ENCODE measurements around the gene ATP9B. TPM values are rescaled to one million over a fixed set of nuclear protein-coding genes. Genes with fewer than 3 reads are reported as not detected.

ATP9B gene
- total and polyA plus RNA-seq, 10 of the 15 experiments (the other 5 are each of a cell fraction or from before 2014, with no cell fraction given) = 0.74 to 20.7 (median 12.9) TPM

- intact Hi-C loops (cut with micrococcal nuclease; ENCODE audit: unreplicated experiment) = loop anchor here (1.0 to 5.0 kb wide), 2 partner anchors 266 to 779 kb away; no protein-coding TSS in a partner anchor
- SMC1A ChIA-PET (ENCODE audit: uncharacterized antibody, unreplicated experiment) = interaction anchor here (0.8 to 3.0 kb wide), 11 partner anchors 9 to 779 kb away, joined by 3 to 14 read pairs (median 5); no protein-coding TSS in a partner anchor
- POLR2A ChIA-PET = no interaction called here
- Histone ChIP-seq H3K79me2 (ENCODE audit: control insufficient read depth, insufficient read depth, low read length) (no peaks in the 10 kb centered on the region), H3K9me3 (replicated peaks; ENCODE audit: control insufficient read depth, insufficient read depth, low read length) (no peaks in the 10 kb centered on the region), H3K27ac (ENCODE audit: control insufficient read depth, insufficient read depth) (no peak overlapping the region; the same call in 1 of the 2 replicates), H3K4me2 (ENCODE audit: control insufficient read depth, insufficient read depth) (peak overlapping the region; percentile 11; the same call in 1 of the 2 replicates), H3K4me1 (ENCODE audit: control insufficient read depth, insufficient read depth, low read length) (peaks cover 9% of the 10 kb centered on the region), H3K27me3 (replicated peaks in 1 of 2; ENCODE audit: control insufficient read depth in 2 of 2, insufficient read depth in 2 of 2, low read length in 1 of 2) (no peaks in the 10 kb centered on the region), H2AFZ (ENCODE audit: control insufficient read depth, low read depth, low read length) (no peak overlapping the region), H3K4me3 (no peak overlapping the region), H3K9ac (ENCODE audit: control insufficient read depth, insufficient read depth, low read length) (no peak overlapping the region), H4K20me1 (ENCODE audit: control insufficient read depth, insufficient read depth) (no peaks in the 10 kb centered on the region), H3K36me3 (ENCODE audit: control insufficient read depth in 2 of 2, insufficient read depth in 2 of 2, low read length in 1 of 2) (peaks cover 0 to 6% of the 10 kb centered on the region in 2 experiments; a peak in 2 of 4 replicates)
- ATAC-seq (peak; percentile 83), FAIRE-seq (peak; percentile 95), DNase-seq (ENCODE audit: low read depth, low spot score) (peak; percentile 26)
- in situ Hi-C loops (cut with MboI) = loop anchor here (5.0 kb wide), 2 partner anchors 159 to 264 kb away; no protein-coding TSS in a partner anchor
- RAD21 ChIA-PET (ENCODE audit: unreplicated experiment) = interaction anchor here (0.8 to 4.0 kb wide), 8 partner anchors 10 to 265 kb away, joined by 3 to 28 read pairs (median 4); no protein-coding TSS in a partner anchor
- BruUV-seq (replicated peaks) = no TSS peak
- CTCF ChIA-PET = interaction anchor here (0.6 to 6.4 kb wide), 20 partner anchors 10 to 780 kb away, joined by 3 to 48 read pairs (median 6); no protein-coding TSS in a partner anchor
- 43% methylated on average over 48 of the region's 48 CpGs for WGBS (ENCODE audit: insufficient coverage, insufficient replicate concordance, low lambda C conversion rate, missing lambda C conversion rate)
- TF ChIP-seq NKRF (conservative IDR thresholded peaks at IDR 0.05) = 0 out of 2 replicates have a peak, but pooled peaks have one; percentile 38
- no peak for TF ChIP-seq NFXL1 (IDR thresholded peaks at IDR 0.05; ENCODE audit: borderline replicate concordance)
- no peak for TF ChIP-seq TCF7 (IDR thresholded peaks at IDR 0.05; ENCODE audit: borderline replicate concordance)
- no peak for TF ChIP-seq ATF7 (IDR thresholded peaks at IDR 0.05; ENCODE audit: low read depth)
- TF ChIP-seq EGR1 (IDR thresholded peaks at IDR 0.05; ENCODE audit: borderline replicate concordance in 1 of 2, low read depth in 2 of 2, low read length in 2 of 2) = no peak
- no peak for TF ChIP-seq FOS (IDR thresholded peaks at IDR 0.05; ENCODE audit: borderline replicate concordance, extremely low read depth, insufficient read length)
- no peak for TF ChIP-seq LARP7 (IDR thresholded peaks at IDR 0.05)
- TF ChIP-seq ZNF217 (IDR thresholded peaks at IDR 0.05) = no peak
- TF ChIP-seq RELA (IDR thresholded peaks at IDR 0.05; ENCODE audit: borderline replicate concordance, partially characterized antibody) = peak; percentile 92
- TF ChIP-seq, protein P1, sequence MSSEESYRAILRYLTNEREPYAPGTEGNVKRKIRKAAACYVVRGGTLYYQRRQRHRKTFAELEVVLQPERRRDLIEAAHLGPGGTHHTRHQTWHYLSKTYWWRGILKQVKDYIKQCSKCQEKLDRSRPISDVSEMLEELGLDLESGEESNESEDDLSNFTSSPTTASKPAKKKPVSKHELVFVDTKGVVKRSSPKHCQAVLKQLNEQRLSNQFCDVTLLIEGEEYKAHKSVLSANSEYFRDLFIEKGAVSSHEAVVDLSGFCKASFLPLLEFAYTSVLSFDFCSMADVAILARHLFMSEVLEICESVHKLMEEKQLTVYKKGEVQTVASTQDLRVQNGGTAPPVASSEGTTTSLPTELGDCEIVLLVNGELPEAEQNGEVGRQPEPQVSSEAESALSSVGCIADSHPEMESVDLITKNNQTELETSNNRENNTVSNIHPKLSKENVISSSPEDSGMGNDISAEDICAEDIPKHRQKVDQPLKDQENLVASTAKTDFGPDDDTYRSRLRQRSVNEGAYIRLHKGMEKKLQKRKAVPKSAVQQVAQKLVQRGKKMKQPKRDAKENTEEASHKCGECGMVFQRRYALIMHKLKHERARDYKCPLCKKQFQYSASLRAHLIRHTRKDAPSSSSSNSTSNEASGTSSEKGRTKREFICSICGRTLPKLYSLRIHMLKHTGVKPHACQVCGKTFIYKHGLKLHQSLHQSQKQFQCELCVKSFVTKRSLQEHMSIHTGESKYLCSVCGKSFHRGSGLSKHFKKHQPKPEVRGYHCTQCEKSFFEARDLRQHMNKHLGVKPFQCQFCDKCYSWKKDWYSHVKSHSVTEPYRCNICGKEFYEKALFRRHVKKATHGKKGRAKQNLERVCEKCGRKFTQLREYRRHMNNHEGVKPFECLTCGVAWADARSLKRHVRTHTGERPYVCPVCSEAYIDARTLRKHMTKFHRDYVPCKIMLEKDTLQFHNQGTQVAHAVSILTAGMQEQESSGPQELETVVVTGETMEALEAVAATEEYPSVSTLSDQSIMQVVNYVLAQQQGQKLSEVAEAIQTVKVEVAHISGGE (CRISPR knock-in tag; IDR thresholded peaks at IDR 0.05) = no peak
- TF ChIP-seq ZBTB33 (IDR thresholded peaks at IDR 0.05) = no peak
- peak; percentile 62; the same call in 1 of the 2 replicates for TF ChIP-seq TCF12 (IDR thresholded peaks at IDR 0.05; ENCODE audit: low read depth, low read length)
- no peak for TF ChIP-seq TBL1XR1 (IDR thresholded peaks at IDR 0.05; ENCODE audit: low read depth, low read length)
- 0 out of 2 replicates have a peak, but pooled peaks have one; percentile 33 for TF ChIP-seq RB1 (IDR thresholded peaks at IDR 0.05; ENCODE audit: borderline replicate concordance)
- TF ChIP-seq RBBP5 (conservative IDR thresholded peaks at IDR 0.05) = no peak
- TF ChIP-seq MYB (IDR thresholded peaks at IDR 0.05; ENCODE audit: borderline replicate concordance, low read depth, low read length) = no peak
- no peak for TF ChIP-seq ESRRA (IDR thresholded peaks at IDR 0.05; ENCODE audit: low read length)
Measured at GRCh38 chr18:79378536-79379250, 309.5 kb downstream of the ATP9B start.
